Panc1 (cell line): ENCODE data around the gene AGRP. TPM values are rescaled to one million over a fixed set of nuclear protein-coding genes. Genes with fewer than 3 reads are reported as not detected.

Experiments used
- ATAC-seq: fragments of 200-7000 bp; cut with Tn5 transposase; 2 replicates; pipeline ENCODE4 v1.9.1; 2020; ENCODE audit warnings: mild to moderate bottlenecking, moderate library complexity
- BruUV-seq: library from RNA; stranded (reverse); fragments of 400-500 nt; replicated peaks from 2 replicates; lab custom pipeline; 2021; lab: Mats Ljungman, UMichigan
- CTCF ChIA-PET: fragments of 300-600 bp; sonication (Branson Sonifier 250); formaldehyde crosslinking; loops from one replicate; lab custom pipeline; 2022; ENCODE audit warnings: antibody characterized with exemption; lab: Charles Lee
- POLR2A ChIA-PET: fragments of 300-600 bp; sonication (Branson Sonifier 250); formaldehyde crosslinking; loops from one replicate; lab custom pipeline; 2022; ENCODE audit warnings: antibody characterized with exemption; lab: Charles Lee
- DNase-seq: peaks from one replicate; pipeline ENCODE4 v3.0.0-alpha.2; 2010; ENCODE audit warnings: low read depth, low spot score
- H3K27ac ChIP-seq: 2 replicates; pipeline ENCODE4 v1.5.1; 2011; ENCODE audit warnings: mild to moderate bottlenecking, low read length, inconsistent platforms
- H3K27me3 ChIP-seq: fragments of 200-500 bp; sonication (Bioruptor generic); 2 replicates; pipeline ENCODE4 v1.6.0; 2014; ENCODE audit warnings: low read length, inconsistent platforms; ENCODE audit not compliant: control insufficient read depth, insufficient read depth
- H3K36me3 ChIP-seq: fragments of 200-500 bp; sonication (Bioruptor generic); 2 replicates; pipeline ENCODE4 v1.5.1; 2014; ENCODE audit warnings: inconsistent platforms, mild to moderate bottlenecking, low read length, moderate library complexity; ENCODE audit not compliant: control insufficient read depth, insufficient read depth
- H3K4me1 ChIP-seq: 2 replicates; pipeline ENCODE4 v1.5.1; 2011; ENCODE audit warnings: inconsistent platforms, mild to moderate bottlenecking, low read length, moderate library complexity; ENCODE audit not compliant: control insufficient read depth, insufficient read depth
- H3K4me3 ChIP-seq, 2 experiments: 2 replicates each; pipeline ENCODE4 v1.5.1; 2011 to 2012; ENCODE audit warnings: low read depth in 2 of 2, low read length in 2 of 2, mild to moderate bottlenecking in 2 of 2, inconsistent platforms in 1 of 2, moderate library complexity in 1 of 2
- H3K9me3 ChIP-seq: fragments of 200-500 bp; sonication (Bioruptor generic); 2 replicates; pipeline ENCODE4 v1.5.1; 2014; ENCODE audit warnings: low read depth, mild to moderate bottlenecking, inconsistent platforms, low read length, moderate library complexity; ENCODE audit not compliant: control insufficient read depth, insufficient read depth
- POLR2AphosphoS5 ChIP-seq: IDR thresholded peaks from 2 replicates; pipeline ENCODE4 v1.6.1; 2012; ENCODE audit warnings: mild to moderate bottlenecking, low read depth, low read length, moderate library complexity
- REST ChIP-seq, 2 experiments: IDR thresholded peaks; 2 replicates each; pipeline ENCODE4 v1.6.1; 2011 to 2012; ENCODE audit warnings: low read depth in 2 of 2, control low read depth in 1 of 2, low read length in 1 of 2, mild to moderate bottlenecking in 1 of 2, moderate library complexity in 1 of 2; ENCODE audit not compliant: insufficient read depth in 1 of 2
- SIN3A ChIP-seq: IDR thresholded peaks from 2 replicates; pipeline ENCODE4 v1.6.1; 2012; ENCODE audit warnings: low read depth, mild to moderate bottlenecking, low read length, moderate library complexity, borderline replicate concordance; ENCODE audit not compliant: insufficient read depth
- TCF7L2 ChIP-seq: IDR thresholded peaks from 2 replicates; pipeline ENCODE4 v1.6.1; 2011; ENCODE audit warnings: mild to moderate bottlenecking, low read depth, low read length, inconsistent platforms
- in situ Hi-C: cut with HindIII; loops from 2 replicates; pipeline ENCODE4 v1.10.0; 2016; ENCODE audit warnings: low sequenced_read_pairs, low pct_unique_long_range_greater_than_20kb
- intact Hi-C: fragments of 100-400 bp; cut with micrococcal nuclease; formaldehyde crosslinking; loops from one replicate; pipeline ENCODE4 v1.10.0; 2022; ENCODE audit not compliant: unreplicated experiment
- total RNA-seq: library from RNA; stranded (reverse); gene quantifications from one replicate; pipeline ENCODE4 v1.2.1, GENCODE V29; 2021; ENCODE audit not compliant: unreplicated experiment
- TF ChIP-seq, protein P1 (sequence below): fragments of 450-650 bp; IDR thresholded peaks from 2 replicates; pipeline ENCODE4 v1.5.1; 2017; ENCODE audit warnings: mild to moderate bottlenecking

Gene AGRP
- total RNA-seq, 1 experiment from 2014 or later: not detected

GRCh38 chr16:67444259-67445125 lies 38.9 kb downstream of the AGRP start:
- POLR2A ChIA-PET: no interaction called here
- no TSS peak for BruUV-seq
- H3K36me3 ChIP-seq: no peaks in the 10 kb centered on the region
- no peaks in the 10 kb centered on the region for H3K9me3 ChIP-seq
- H3K4me1 ChIP-seq: no peaks in the 10 kb centered on the region
- ATAC-seq: no peak
- no peak for DNase-seq
- CTCF ChIA-PET: interaction anchor here (0.5 to 0.8 kb wide), 2 partner anchors 26 to 42 kb away, joined by 3 read pairs; no protein-coding TSS in a partner anchor
- intact Hi-C loops: no loop called here
- H3K27ac ChIP-seq: no peak overlapping the region
- in situ Hi-C loops: no loop called here
- H3K4me3 ChIP-seq: no peak overlapping the region
- H3K27me3 ChIP-seq: no peaks in the 10 kb centered on the region
- no peak for TF ChIP-seq SIN3A
- TF ChIP-seq, protein P1, sequence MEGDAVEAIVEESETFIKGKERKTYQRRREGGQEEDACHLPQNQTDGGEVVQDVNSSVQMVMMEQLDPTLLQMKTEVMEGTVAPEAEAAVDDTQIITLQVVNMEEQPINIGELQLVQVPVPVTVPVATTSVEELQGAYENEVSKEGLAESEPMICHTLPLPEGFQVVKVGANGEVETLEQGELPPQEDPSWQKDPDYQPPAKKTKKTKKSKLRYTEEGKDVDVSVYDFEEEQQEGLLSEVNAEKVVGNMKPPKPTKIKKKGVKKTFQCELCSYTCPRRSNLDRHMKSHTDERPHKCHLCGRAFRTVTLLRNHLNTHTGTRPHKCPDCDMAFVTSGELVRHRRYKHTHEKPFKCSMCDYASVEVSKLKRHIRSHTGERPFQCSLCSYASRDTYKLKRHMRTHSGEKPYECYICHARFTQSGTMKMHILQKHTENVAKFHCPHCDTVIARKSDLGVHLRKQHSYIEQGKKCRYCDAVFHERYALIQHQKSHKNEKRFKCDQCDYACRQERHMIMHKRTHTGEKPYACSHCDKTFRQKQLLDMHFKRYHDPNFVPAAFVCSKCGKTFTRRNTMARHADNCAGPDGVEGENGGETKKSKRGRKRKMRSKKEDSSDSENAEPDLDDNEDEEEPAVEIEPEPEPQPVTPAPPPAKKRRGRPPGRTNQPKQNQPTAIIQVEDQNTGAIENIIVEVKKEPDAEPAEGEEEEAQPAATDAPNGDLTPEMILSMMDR: no peak
- TF ChIP-seq TCF7L2: no peak
- no peak for TF ChIP-seq REST (IDR thresholded peaks at IDR 0.05; ENCODE audit: insufficient read depth in 1 of 2, low read depth in 2 of 2, low read length in 1 of 2)
- no peak for TF ChIP-seq POLR2AphosphoS5

DNA sequence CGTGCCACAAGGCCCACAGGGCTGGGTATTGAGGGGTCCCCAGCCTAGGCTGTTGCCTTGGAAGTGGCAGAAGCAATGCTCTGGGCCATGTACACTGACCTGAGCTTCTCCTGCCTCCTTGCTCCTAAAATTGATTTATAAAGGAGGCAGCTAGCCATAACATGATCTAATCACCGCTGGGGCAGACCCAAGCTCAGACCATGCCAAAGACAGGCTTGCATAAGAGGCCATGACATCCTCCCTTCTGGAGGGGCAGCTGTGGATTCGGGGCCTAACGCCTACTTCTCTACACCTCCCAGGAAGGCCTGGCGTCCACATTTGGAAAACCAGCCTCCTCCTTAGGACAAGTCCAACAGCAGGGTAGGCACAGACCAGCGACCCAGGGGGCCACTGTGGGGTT lies 40.1 kb downstream of the AGRP start:
- POLR2A ChIA-PET: no interaction called here
- Histone ChIP-seq H3K4me1 (no peaks in the 10 kb centered on the region), H3K9me3 (no peaks in the 10 kb centered on the region), H3K27me3 (no peaks in the 10 kb centered on the region), H3K36me3 (no peaks in the 10 kb centered on the region), H3K27ac (no peak overlapping the region), H3K4me3 (no peak overlapping the region)
- TF ChIP-seq, protein P1: no peak
- no peak for TF ChIP-seq SIN3A
- no peak for TF ChIP-seq TCF7L2
- TF ChIP-seq POLR2AphosphoS5: no peak
- no peak for TF ChIP-seq REST (IDR thresholded peaks at IDR 0.05; ENCODE audit: insufficient read depth in 1 of 2, low read depth in 2 of 2, low read length in 1 of 2)
- in situ Hi-C loops (no loop called here), intact Hi-C loops (no loop called here)
- CTCF ChIA-PET: interaction anchor here (0.6 to 1.2 kb wide), 2 partner anchors 12 to 15 kb away, joined by 3 read pairs; partner anchors contain the start of gene HSD11B2
- no peak for ATAC-seq
- no peak for DNase-seq
- BruUV-seq: no TSS peak
